Erythroblast (primary cell): ENCODE results near the gene KIN.

Source experiments
- GATA1 ChIP-seq: IDR thresholded peaks from 2 replicates; pipeline ENCODE4 v1.6.1; 2011; ENCODE audit warnings: low read depth, mild to moderate bottlenecking, control low read depth, low read length, moderate library complexity
- POLR2A ChIP-seq: IDR thresholded peaks from 2 replicates; pipeline ENCODE4 v1.6.1; 2011; ENCODE audit warnings: mild to moderate bottlenecking, low read length

GRCh38 chr10:7767209-7767608 lies 20.6 kb downstream of the KIN start:
- TF ChIP-seq POLR2A (no peak), GATA1 (no peak)
